SK-N-SH (cell line): ENCODE measurements around the gene CENPP. TPM values are rescaled to one million over a fixed set of nuclear protein-coding genes. Genes with fewer than 3 reads are reported as not detected.

Source experiments
- CTCF ChIA-PET: fragments of 300-600, 350-600 bp; formaldehyde crosslinking; extraction: SDS; loops from one replicate; lab custom pipeline; 2021; lab: Yijun Ruan, JAX
- POLR2A ChIA-PET: fragments of 350-600 bp; sonication (Branson Sonifier 250); formaldehyde crosslinking; extraction: SDS; loops from one replicate; lab custom pipeline; 2020; ENCODE audit warnings: antibody characterized with exemption, inconsistent platforms; lab: Yijun Ruan, JAX
- DNase-seq: peaks from one replicate; pipeline ENCODE4 v3.0.0; 2012
- H2AFZ ChIP-seq: fragments of 200-600 bp; sonication (generic); 2 replicates; pipeline ENCODE4 v1.8.1; 2016; ENCODE audit warnings: antibody characterized with exemption, mild to moderate bottlenecking, low read depth
- H3F3A ChIP-seq: fragments of 200-600 bp; sonication (generic); replicated peaks from 2 replicates; pipeline ENCODE3; 2016; ENCODE audit warnings: antibody characterized with exemption, mild to moderate bottlenecking; ENCODE audit not compliant: insufficient read depth
- H3K27ac ChIP-seq, 2 experiments: fragments of 200-500 bp in 1 of 2; fragments of 200-600 bp in 1 of 2; sonication (Bioruptor generic) in 1 of 2; sonication (generic), shearing (Covaris generic) in 1 of 2; 2 replicates each; pipeline versions ENCODE4 v1.5.1 to v1.6.1; 2014 to 2016; ENCODE audit warnings: low read depth in 2 of 2, inconsistent platforms in 1 of 2, low read length in 1 of 2, mild to moderate bottlenecking in 1 of 2, mixed read lengths in 1 of 2
- H3K27me3 ChIP-seq: fragments of 200-600 bp; sonication (generic), shearing (Covaris generic); 2 replicates; pipeline ENCODE4 v1.6.1; 2016; ENCODE audit warnings: mixed run types; ENCODE audit not compliant: insufficient read depth
- H3K36me3 ChIP-seq, 2 experiments: fragments of 200-500 bp in 1 of 2; fragments of 200-600 bp in 1 of 2; sonication (Bioruptor generic) in 1 of 2; sonication (generic) in 1 of 2; replicated peaks in 1 of 2; 2 replicates each; pipeline versions ENCODE3 to v1.5.1; 2014 to 2016; ENCODE audit warnings: low read length in 1 of 2, mild to moderate bottlenecking in 1 of 2; ENCODE audit not compliant: insufficient read depth in 2 of 2, control insufficient read depth in 1 of 2
- H3K4me1 ChIP-seq, 2 experiments: fragments of 200-500 bp in 1 of 2; fragments of 200-600 bp in 1 of 2; sonication (Bioruptor generic) in 1 of 2; sonication (generic), shearing (Covaris generic) in 1 of 2; 2 replicates each; pipeline versions ENCODE4 v1.5.1 to v1.6.1; 2014 to 2016; ENCODE audit warnings: low read depth in 1 of 2, low read length in 1 of 2, mixed run types in 1 of 2; ENCODE audit not compliant: insufficient read depth in 2 of 2, control insufficient read depth in 1 of 2
- H3K4me2 ChIP-seq: fragments of 200-600 bp; sonication (generic), shearing (Covaris generic); 2 replicates; pipeline ENCODE4 v1.6.1; 2017; ENCODE audit warnings: mixed run types
- H3K4me3 ChIP-seq, 2 experiments: fragments of 200-500 bp in 1 of 2; fragments of 200-600 bp in 1 of 2; sonication (Bioruptor generic) in 1 of 2; sonication (generic), shearing (Covaris generic) in 1 of 2; 2 replicates each; pipeline versions ENCODE4 v1.5.1 to v1.8.1; 2014 to 2016; ENCODE audit warnings: low read depth in 2 of 2, inconsistent platforms in 1 of 2, low read length in 1 of 2, mild to moderate bottlenecking in 1 of 2, mixed read lengths in 1 of 2, moderate library complexity in 1 of 2
- H3K79me2 ChIP-seq: fragments of 200-600 bp; sonication (generic); 2 replicates; pipeline ENCODE4 v1.8.1; 2017; ENCODE audit warnings: mild to moderate bottlenecking; ENCODE audit not compliant: insufficient read depth
- H3K9ac ChIP-seq: fragments of 200-600 bp; sonication (generic); 2 replicates; pipeline ENCODE4 v1.6.1; 2017; ENCODE audit warnings: mixed run types
- H3K9me2 ChIP-seq: fragments of 200-600 bp; sonication (generic); 2 replicates; pipeline ENCODE4 v1.6.1; 2017; ENCODE audit warnings: mixed run types
- H3K9me3 ChIP-seq: fragments of 200-600 bp; sonication (generic); 2 replicates; pipeline ENCODE4 v1.6.1; 2017; ENCODE audit warnings: mixed run types, mild to moderate bottlenecking, moderate library complexity
- H4K20me1 ChIP-seq: fragments of 200-600 bp; sonication (generic); 2 replicates; pipeline ENCODE4 v1.6.1; 2017; ENCODE audit warnings: mild to moderate bottlenecking, mixed run types; ENCODE audit not compliant: insufficient read depth
- ELF1 ChIP-seq: IDR thresholded peaks from 2 replicates; pipeline ENCODE4 v1.4.0; 2012
- EP300 ChIP-seq, 2 experiments: IDR thresholded peaks; 2 replicates each; pipeline versions ENCODE4 v1.4.0 to v1.6.1; 2012; ENCODE audit warnings: borderline replicate concordance in 1 of 2, low read depth in 1 of 2, low read length in 1 of 2
- EZH2phosphoT487 ChIP-seq: fragments of 200-600 bp; sonication (generic); IDR thresholded peaks from 2 replicates; pipeline ENCODE4 v1.6.1; 2017; ENCODE audit warnings: low read depth, mixed run types, mild to moderate bottlenecking, antibody characterized with exemption, moderate library complexity, borderline replicate concordance
- FOXJ3 ChIP-seq: sonication (generic); formaldehyde crosslinking; IDR thresholded peaks from 2 replicates; pipeline ENCODE4 v1.5.1; 2020; ENCODE audit warnings: mild to moderate bottlenecking, missing genetic modification reagents
- GATA2 ChIP-seq: sonication (generic); formaldehyde crosslinking; IDR thresholded peaks from 2 replicates; pipeline ENCODE4 v1.5.0; 2020; ENCODE audit warnings: mild to moderate bottlenecking, missing genetic modification reagents
- IRF3 ChIP-seq: fragments of 150-350 bp; IDR thresholded peaks from 2 replicates; pipeline ENCODE4 v1.6.1; 2016; ENCODE audit warnings: mild to moderate bottlenecking, low read depth, low read length
- JUND ChIP-seq: IDR thresholded peaks from 2 replicates; pipeline ENCODE4 v1.4.0; 2012
- NFIC ChIP-seq: IDR thresholded peaks from 2 replicates; pipeline ENCODE4 v1.4.0; 2012; ENCODE audit warnings: borderline replicate concordance
- POLR2AphosphoS5 ChIP-seq: IDR thresholded peaks from 2 replicates; pipeline ENCODE4 v1.6.1; 2012; ENCODE audit warnings: low read depth, low read length
- RAD21 ChIP-seq: IDR thresholded peaks from 2 replicates; pipeline ENCODE4 v1.6.1; 2012; ENCODE audit warnings: mild to moderate bottlenecking, low read length
- RCOR1 ChIP-seq: fragments of 150-350 bp; IDR thresholded peaks from 2 replicates; pipeline ENCODE4 v1.6.1; 2017; ENCODE audit warnings: antibody characterized with exemption, low read length
- REST ChIP-seq: IDR thresholded peaks from 2 replicates; pipeline ENCODE4 v1.6.1; 2012; ENCODE audit warnings: mild to moderate bottlenecking, low read depth, low read length, moderate library complexity
- RFX5 ChIP-seq: IDR thresholded peaks from 2 replicates; pipeline ENCODE4 v1.6.1; 2012; ENCODE audit warnings: mild to moderate bottlenecking, improper control_type of control experiment, low read length
- RXRA ChIP-seq: IDR thresholded peaks from 2 replicates; pipeline ENCODE4 v1.4.0; 2012; ENCODE audit warnings: low read depth, mild to moderate bottlenecking, borderline replicate concordance
- SIN3A ChIP-seq: IDR thresholded peaks from 2 replicates; pipeline ENCODE4 v1.6.1; 2012; ENCODE audit warnings: low read depth, mild to moderate bottlenecking, low read length, moderate library complexity, borderline replicate concordance
- SMC3 ChIP-seq: IDR thresholded peaks from 2 replicates; pipeline ENCODE4 v1.6.1; 2012; ENCODE audit warnings: low read depth, low read length, improper control_type of control experiment
- TAF1 ChIP-seq: IDR thresholded peaks from 2 replicates; pipeline ENCODE4 v1.6.1; 2012; ENCODE audit warnings: low read depth, mild to moderate bottlenecking, low read length, moderate library complexity, borderline replicate concordance
- YY1 ChIP-seq: IDR thresholded peaks from 2 replicates; pipeline ENCODE4 v1.4.0; 2012; ENCODE audit warnings: low read depth, mild to moderate bottlenecking
- WGBS: methylation state at CpG from one replicate; pipeline ENCODE4 v1.1.6; 2017; ENCODE audit warnings: low lambda C conversion rate; 5-methylcytosine and 5-hydroxymethylcytosine counted together
- polyA plus RNA-seq, 3 experiments: library from polyadenylated mRNA; depleted of rRNA; stranded (reverse); fragments of >200 nt; gene quantifications; 2 replicates each; pipeline ENCODE4 v1.2.3, GENCODE V29; 2012

Gene CENPP
- polyA plus RNA-seq, 1 of the 3 experiments (the other 2 are of a cell fraction) = 1.3 TPM

- H3K27ac ChIP-seq = no peak overlapping the region
- H3K79me2 ChIP-seq = no peaks in the 10 kb centered on the region
- DNase-seq = no peak
- POLR2A ChIA-PET = no interaction called here
- H3K36me3 ChIP-seq = peaks cover 9 to 81% of the 10 kb centered on the region in 2 experiments
- 94% methylated on average over 11 of the region's 11 CpGs for WGBS
- H4K20me1 ChIP-seq = no peaks in the 10 kb centered on the region
- no peaks in the 10 kb centered on the region for H3F3A ChIP-seq
- no peak for TF ChIP-seq SIN3A
- TF ChIP-seq IRF3 = no peak
- no peak for TF ChIP-seq NFIC
- TF ChIP-seq ELF1 = no peak
- no peak for TF ChIP-seq EZH2phosphoT487
- no peak for TF ChIP-seq POLR2AphosphoS5
- TF ChIP-seq EP300 (IDR thresholded peaks at IDR 0.05; ENCODE audit: borderline replicate concordance in 1 of 2, low read depth in 1 of 2, low read length in 1 of 2) = no peak
- TF ChIP-seq FOXJ3 = no peak
- no peak for TF ChIP-seq RFX5
- no peak for TF ChIP-seq RAD21
- TF ChIP-seq, all 33 proteins: peak for 0
- CTCF ChIA-PET = interaction anchor here (3.5 kb wide), 1 partner anchor 17 kb away, joined by 18 read pairs; no protein-coding TSS in a partner anchor
- Histone ChIP-seq H3K27me3 (no peaks in the 10 kb centered on the region), H3K9ac (no peak overlapping the region), H3K4me2 (no peak overlapping the region), H3K9me2 (no peaks in the 10 kb centered on the region), H3K4me3 (no peak overlapping the region), H2AFZ (no peak overlapping the region), H3K4me1 (no peaks in the 10 kb centered on the region; a peak in 1 of 4 replicates), H3K9me3 (no peaks in the 10 kb centered on the region)
Measured at GRCh38 chr9:92616655-92617111, 290.9 kb downstream of the CENPP start.

- H3K4me2 ChIP-seq = no peak overlapping the region
- ChIA-PET CTCF (interaction anchor here (1.1 to 3.5 kb wide), 2 partner anchors 17 to 178 kb away, joined by 3 to 18 read pairs; no protein-coding TSS in a partner anchor), POLR2A (no interaction called here)
- no peak overlapping the region; a peak in 1 of 4 replicates for H3K27ac ChIP-seq
- H3K27me3 ChIP-seq = no peaks in the 10 kb centered on the region
- H3K9ac ChIP-seq = no peak overlapping the region
- H2AFZ ChIP-seq = no peak overlapping the region
- no peak overlapping the region for H3K4me3 ChIP-seq
- peaks cover 9 to 79% of the 10 kb centered on the region in 2 experiments for H3K36me3 ChIP-seq
- DNase-seq = no peak
- H3K9me2 ChIP-seq = no peaks in the 10 kb centered on the region
- H3F3A ChIP-seq = no peaks in the 10 kb centered on the region
- no peaks in the 10 kb centered on the region; a peak in 2 of 4 replicates for H3K4me1 ChIP-seq
- no peaks in the 10 kb centered on the region for H4K20me1 ChIP-seq
- no peaks in the 10 kb centered on the region for H3K79me2 ChIP-seq
- H3K9me3 ChIP-seq = no peaks in the 10 kb centered on the region
- no peak for TF ChIP-seq REST
- TF ChIP-seq IRF3 = no peak
- TF ChIP-seq NFIC = no peak
- TF ChIP-seq JUND = no peak
- no peak for TF ChIP-seq RXRA
- no peak for TF ChIP-seq RFX5
- no peak for TF ChIP-seq RCOR1
- TF ChIP-seq TAF1 = no peak
- no peak for TF ChIP-seq GATA2 (CRISPR knock-in tag)
- no peak for TF ChIP-seq SMC3
- TF ChIP-seq YY1 = no peak
- WGBS = 89% methylated on average over 7 of the region's 11 CpGs
Measured at GRCh38 chr9:92617195-92617813, 291.6 kb downstream of the CENPP start.
